ENCODE measurements around the gene OR52E2. TPM values are rescaled to one million over a fixed set of nuclear protein-coding genes. Genes with fewer than 3 reads are reported as not detected.

The OR52E2 gene
- total and polyA plus RNA-seq, 2 of the 4 experiments (the other 2 are of a cell fraction): not detected

DNA sequence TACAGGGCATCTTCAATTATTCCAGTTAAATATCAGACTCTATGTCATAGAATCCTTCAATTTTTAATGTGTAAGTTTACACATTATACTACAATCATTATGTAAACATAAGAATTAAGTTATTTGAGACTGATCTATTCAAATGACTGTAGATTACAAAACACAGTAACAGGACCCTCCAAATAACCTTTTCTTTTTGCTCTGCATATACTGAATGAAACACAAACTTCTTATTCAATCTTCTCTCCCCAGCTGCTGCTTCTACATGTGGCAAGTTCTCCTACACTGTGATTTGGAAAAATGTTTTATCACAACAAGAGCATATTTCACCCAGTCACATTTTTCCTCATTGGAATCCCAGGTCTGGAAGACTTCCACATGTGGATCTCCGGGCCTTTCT is 13.2 kb downstream of the OR52E2 start, which contains the start of gene OR52J3:
TSS of gene OR52J3 (plus strand) at position 301 of the 400 bp plus-strand sequence. CDS start at position 301, 0 bp downstream.
- Histone ChIP-seq H3K4me2 (ENCODE audit: low read depth, low read length) (no peak within 1 kb of the TSS), H3K23ac (ENCODE audit: low read depth, low read length) (no peak within 1 kb of the TSS), H2AK5ac (ENCODE audit: low read depth, low read length) (no peak within 1 kb of the TSS), H3K9ac (ENCODE audit: low read depth, low read length) (no peak within 1 kb of the TSS), H3K4me3 (ENCODE audit: insufficient read depth, low read depth, low read length) (no peak within 1 kb of the TSS), H2BK5ac (ENCODE audit: low read depth, low read length, poor library complexity, severe bottlenecking) (no peak within 1 kb of the TSS), H2BK120ac (ENCODE audit: low read depth, low read length) (no peak within 1 kb of the TSS), H2AFZ (replicated peaks; ENCODE audit: low read length, poor library complexity) (no peak within 1 kb of the TSS), H3K27me3 (ENCODE audit: control insufficient read depth, insufficient read depth, low read length) (no peaks in the 10 kb centered on the region), H3K9me1 (ENCODE audit: insufficient read depth, low read length) (no peaks in the 10 kb centered on the region), H3K56ac (ENCODE audit: extremely low read depth, insufficient read depth, low read length) (no peak within 1 kb of the TSS), H3K18ac (ENCODE audit: low read depth, low read length) (no peak within 1 kb of the TSS), H2BK15ac (ENCODE audit: low read depth, low read length) (no peak within 1 kb of the TSS), H4K8ac (ENCODE audit: low read depth in 2 of 2, low read length in 2 of 2) (no peak within 1 kb of the TSS), H2BK20ac (ENCODE audit: low read depth, low read length) (no peak within 1 kb of the TSS), H4K20me1 (ENCODE audit: insufficient read depth, low read length) (no peaks in the 10 kb centered on the region), H3K4ac (ENCODE audit: low read depth, low read length) (no peak within 1 kb of the TSS), H3K79me1 (ENCODE audit: low read depth in 1 of 2, low read length in 2 of 2) (no peaks in the 10 kb centered on the region), H2AK9ac (replicated peaks; ENCODE audit: low read depth, low read length, poor library complexity) (no peak within 1 kb of the TSS), H3K9me3 (ENCODE audit: control insufficient read depth, insufficient read depth, low read length) (no peaks in the 10 kb centered on the region), H4K91ac (ENCODE audit: insufficient read depth, low read depth, low read length) (no peak within 1 kb of the TSS), H4K5ac (ENCODE audit: low read depth, low read length) (no peak within 1 kb of the TSS), H3K14ac (replicated peaks; ENCODE audit: low read depth, low read length) (no peak within 1 kb of the TSS), H3K27ac (ENCODE audit: insufficient read depth, low read length) (no peak within 1 kb of the TSS), H3K4me1 (ENCODE audit: control insufficient read depth, insufficient read depth, low read length) (no peaks in the 10 kb centered on the region), H3K36me3 (ENCODE audit: control insufficient read depth, insufficient read depth, low read length) (no peaks in the 10 kb centered on the region)
- intact Hi-C loops (cut with micrococcal nuclease): no loop called here
- DNase-seq (no peak), ATAC-seq (ENCODE audit: low read depth) (no peak)
- no peak for TF ChIP-seq RCOR1 (IDR thresholded peaks at IDR 0.05; ENCODE audit: insufficient replicate concordance, low read length)
- no peak for TF ChIP-seq POLR2A (IDR thresholded peaks at IDR 0.05; ENCODE audit: low read depth, low read length)
- in situ Hi-C loops (cut with MboI; ENCODE audit: low sequenced_read_pairs): no loop called here
- dilution Hi-C loops (cut with HindIII; ENCODE audit: low sequenced_read_pairs, unreplicated experiment): no loop called here
- ChIA-PET POLR2A (ENCODE audit: unreplicated experiment) (no interaction called here), CTCF (no interaction called here)
- BruUV-seq (replicated peaks): no TSS peak
- no CpG with 5 or more reads among the region's 1 CpG for WGBS, 2 experiments (ENCODE audit: extremely low coverage in 2 of 2, insufficient read length in 1 of 2)
